Mesothelial cell of epicardium (in vitro differentiated cells): ENCODE data around the gene MAP3K15. TPM values are rescaled to one million over a fixed set of nuclear protein-coding genes. Genes with fewer than 3 reads are reported as not detected.

Source experiments
- DNase-seq, 2 experiments: peaks; one replicate each; pipeline ENCODE4 v3.0.0; 2021; ENCODE audit warnings: low spot score in 2 of 2; ENCODE audit not compliant: unreplicated experiment in 2 of 2
- H3K27ac Mint-ChIP-seq: 2 replicates; pipeline ENCODE4 v1.8.0; 2021; ENCODE audit warnings: mixed read lengths
- H3K27me3 Mint-ChIP-seq: 2 replicates; pipeline ENCODE4 v1.8.0; 2021; ENCODE audit warnings: low read depth, mixed read lengths
- H3K36me3 Mint-ChIP-seq: 2 replicates; pipeline ENCODE4 v1.8.0; 2021; ENCODE audit warnings: mixed read lengths
- H3K4me1 Mint-ChIP-seq: 2 replicates; pipeline ENCODE4 v1.8.0; 2021; ENCODE audit warnings: mixed read lengths
- H3K4me3 Mint-ChIP-seq: 2 replicates; pipeline ENCODE4 v1.8.0; 2021; ENCODE audit warnings: mild to moderate bottlenecking, moderate library complexity, mixed read lengths
- H3K9me3 Mint-ChIP-seq: 2 replicates; pipeline ENCODE4 v1.8.0; 2021; ENCODE audit warnings: mixed read lengths
- total RNA-seq: library from RNA; stranded (reverse); gene quantifications from 3 replicates; pipeline ENCODE4 v1.2.1, GENCODE V29; 2021
- TF ChIP-seq, protein P1 (sequence below): fragments of 200-600 bp; sonication (generic); IDR thresholded peaks from one replicate; pipeline ENCODE4 v1.5.0; 2021; ENCODE audit warnings: antibody characterized with exemption; ENCODE audit not compliant: unreplicated experiment

Gene MAP3K15
- total RNA-seq, 1 donor from 2014 or later, result 1.4 TPM

DNA sequence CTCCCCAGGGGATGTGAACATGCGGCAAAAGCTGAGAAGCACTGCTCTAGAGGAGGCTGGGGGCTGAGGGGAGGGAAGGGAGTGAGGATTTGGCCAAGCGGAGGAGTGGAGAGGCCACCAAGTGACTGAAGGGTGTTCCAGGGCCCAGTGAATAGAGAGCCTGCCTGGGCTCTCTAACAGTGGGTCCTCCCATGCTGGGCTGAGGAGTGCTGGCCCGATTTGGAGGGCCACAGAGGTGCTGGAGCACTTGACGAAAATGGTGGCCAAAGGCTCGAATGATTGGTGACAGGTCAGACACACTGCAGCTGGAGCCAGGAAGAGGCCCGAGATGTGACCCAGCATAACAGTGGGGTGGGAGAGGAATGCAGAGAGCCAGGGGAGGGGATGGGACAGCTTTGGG is 37.5 kb upstream of the MAP3K15 start:
- peaks cover 1% of the 10 kb centered on the region for H3K36me3 Mint-ChIP-seq
- H3K27ac Mint-ChIP-seq, result no peak overlapping the region
- no peaks in the 10 kb centered on the region for H3K4me1 Mint-ChIP-seq
- TF ChIP-seq, protein P1, sequence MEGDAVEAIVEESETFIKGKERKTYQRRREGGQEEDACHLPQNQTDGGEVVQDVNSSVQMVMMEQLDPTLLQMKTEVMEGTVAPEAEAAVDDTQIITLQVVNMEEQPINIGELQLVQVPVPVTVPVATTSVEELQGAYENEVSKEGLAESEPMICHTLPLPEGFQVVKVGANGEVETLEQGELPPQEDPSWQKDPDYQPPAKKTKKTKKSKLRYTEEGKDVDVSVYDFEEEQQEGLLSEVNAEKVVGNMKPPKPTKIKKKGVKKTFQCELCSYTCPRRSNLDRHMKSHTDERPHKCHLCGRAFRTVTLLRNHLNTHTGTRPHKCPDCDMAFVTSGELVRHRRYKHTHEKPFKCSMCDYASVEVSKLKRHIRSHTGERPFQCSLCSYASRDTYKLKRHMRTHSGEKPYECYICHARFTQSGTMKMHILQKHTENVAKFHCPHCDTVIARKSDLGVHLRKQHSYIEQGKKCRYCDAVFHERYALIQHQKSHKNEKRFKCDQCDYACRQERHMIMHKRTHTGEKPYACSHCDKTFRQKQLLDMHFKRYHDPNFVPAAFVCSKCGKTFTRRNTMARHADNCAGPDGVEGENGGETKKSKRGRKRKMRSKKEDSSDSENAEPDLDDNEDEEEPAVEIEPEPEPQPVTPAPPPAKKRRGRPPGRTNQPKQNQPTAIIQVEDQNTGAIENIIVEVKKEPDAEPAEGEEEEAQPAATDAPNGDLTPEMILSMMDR, result no peak
- DNase-seq, result no peak
- peaks cover 9% of the 10 kb centered on the region for H3K9me3 Mint-ChIP-seq
- H3K27me3 Mint-ChIP-seq, result no peaks in the 10 kb centered on the region
- no peak overlapping the region for H3K4me3 Mint-ChIP-seq

DNA sequence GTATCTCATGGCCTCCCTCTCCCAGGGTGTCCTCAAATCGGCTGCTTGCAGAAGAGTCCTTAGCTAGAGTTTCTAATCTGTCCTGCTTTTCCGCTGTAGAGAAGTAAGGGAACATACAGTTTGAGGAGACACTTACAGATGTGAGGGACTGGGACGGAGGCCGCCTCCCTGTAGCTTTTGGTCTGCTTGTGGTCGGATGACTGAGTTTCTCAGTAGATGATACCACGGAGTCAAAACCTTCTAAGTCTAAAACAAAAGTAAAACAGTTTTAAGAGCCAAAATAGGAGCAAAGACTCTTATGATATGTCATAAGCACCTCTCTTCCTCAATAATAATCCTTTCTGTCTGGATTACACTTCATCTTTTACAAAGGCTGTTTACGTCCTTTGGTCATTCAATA is 34.5 kb upstream of the MAP3K15 start:
- DNase-seq, result no peak
- TF ChIP-seq, protein P1, result no peak
- Mint-ChIP-seq H3K36me3 (peaks cover 1% of the 10 kb centered on the region), H3K9me3 (peaks cover 13% of the 10 kb centered on the region), H3K4me1 (no peaks in the 10 kb centered on the region), H3K27me3 (no peaks in the 10 kb centered on the region), H3K4me3 (no peak overlapping the region), H3K27ac (no peak overlapping the region)

DNA sequence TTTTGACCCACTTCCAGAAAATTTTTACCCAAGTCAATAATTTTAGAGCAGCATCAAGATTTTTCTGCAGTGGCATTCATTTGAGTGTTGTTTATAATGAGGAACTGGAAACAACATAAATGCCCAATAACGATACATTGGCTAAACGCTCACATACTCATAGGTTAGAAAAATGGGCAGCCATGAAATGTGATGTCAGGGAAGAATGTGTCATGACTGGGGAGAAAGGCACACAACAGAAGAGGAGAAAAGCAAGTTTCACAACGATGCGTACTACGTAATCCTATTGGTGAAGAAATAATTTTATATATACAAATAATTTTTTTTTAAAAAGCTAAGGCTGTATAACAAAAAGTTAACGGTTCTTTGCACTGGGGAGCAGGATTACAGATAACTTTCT is 33.6 kb upstream of the MAP3K15 start:
- H3K36me3 Mint-ChIP-seq, result peaks cover 1% of the 10 kb centered on the region
- no peak overlapping the region for H3K27ac Mint-ChIP-seq
- H3K4me3 Mint-ChIP-seq, result no peak overlapping the region
- H3K9me3 Mint-ChIP-seq, result peaks cover 13% of the 10 kb centered on the region
- TF ChIP-seq, protein P1, result no peak
- no peaks in the 10 kb centered on the region for H3K4me1 Mint-ChIP-seq
- H3K27me3 Mint-ChIP-seq, result no peaks in the 10 kb centered on the region
- DNase-seq, result no peak

DNA sequence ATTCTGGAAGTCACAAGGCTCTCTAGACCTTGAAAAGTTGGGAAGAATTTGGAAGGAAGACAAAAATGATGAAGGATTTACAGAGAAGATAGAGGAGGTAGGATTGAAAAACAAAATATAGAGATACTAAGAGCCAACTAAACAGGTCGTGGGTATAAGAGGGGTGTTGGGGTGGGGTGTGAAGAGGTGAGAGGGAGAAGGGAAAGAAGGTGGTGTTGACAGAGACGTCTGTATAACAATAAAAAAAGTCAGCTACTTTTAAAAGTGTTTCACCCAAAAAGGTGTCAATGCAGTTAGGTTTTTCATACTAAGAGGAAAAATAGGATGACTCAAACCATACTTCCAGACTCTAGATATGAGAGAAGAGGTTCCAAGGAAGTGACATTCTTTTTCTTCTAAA is 33.0 kb upstream of the MAP3K15 start:
- peaks cover 1% of the 10 kb centered on the region for H3K36me3 Mint-ChIP-seq
- peaks cover 14% of the 10 kb centered on the region for H3K9me3 Mint-ChIP-seq
- no peak overlapping the region for H3K4me3 Mint-ChIP-seq
- DNase-seq, result no peak
- no peaks in the 10 kb centered on the region for H3K4me1 Mint-ChIP-seq
- TF ChIP-seq, protein P1, result no peak
- H3K27me3 Mint-ChIP-seq, result no peaks in the 10 kb centered on the region
- H3K27ac Mint-ChIP-seq, result no peak overlapping the region

DNA sequence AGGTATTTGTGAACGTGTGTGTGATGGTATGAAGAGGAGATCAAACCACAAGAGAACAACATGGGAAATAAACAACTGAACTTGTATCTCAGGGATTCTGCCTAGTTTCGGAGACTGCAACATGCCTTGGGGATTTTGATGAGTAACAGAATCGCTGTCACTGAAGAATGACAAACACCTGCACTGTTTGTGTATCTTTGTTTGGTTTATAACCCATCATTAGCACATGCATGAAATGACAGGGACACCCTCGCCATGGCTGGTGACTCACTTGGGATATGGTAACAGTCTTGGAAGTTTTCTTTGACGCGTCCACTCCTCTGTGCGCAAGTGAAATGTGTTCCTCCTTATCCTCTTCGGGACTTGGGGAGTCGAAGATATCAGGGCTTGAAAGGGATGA is 30.3 kb upstream of the MAP3K15 start:
- peaks cover 10% of the 10 kb centered on the region for H3K9me3 Mint-ChIP-seq
- TF ChIP-seq, protein P1, result no peak
- no peak overlapping the region for H3K27ac Mint-ChIP-seq
- no peaks in the 10 kb centered on the region for H3K27me3 Mint-ChIP-seq
- no peaks in the 10 kb centered on the region for H3K4me1 Mint-ChIP-seq
- H3K4me3 Mint-ChIP-seq, result no peak overlapping the region
- peaks cover 7% of the 10 kb centered on the region for H3K36me3 Mint-ChIP-seq
- no peak for DNase-seq

DNA sequence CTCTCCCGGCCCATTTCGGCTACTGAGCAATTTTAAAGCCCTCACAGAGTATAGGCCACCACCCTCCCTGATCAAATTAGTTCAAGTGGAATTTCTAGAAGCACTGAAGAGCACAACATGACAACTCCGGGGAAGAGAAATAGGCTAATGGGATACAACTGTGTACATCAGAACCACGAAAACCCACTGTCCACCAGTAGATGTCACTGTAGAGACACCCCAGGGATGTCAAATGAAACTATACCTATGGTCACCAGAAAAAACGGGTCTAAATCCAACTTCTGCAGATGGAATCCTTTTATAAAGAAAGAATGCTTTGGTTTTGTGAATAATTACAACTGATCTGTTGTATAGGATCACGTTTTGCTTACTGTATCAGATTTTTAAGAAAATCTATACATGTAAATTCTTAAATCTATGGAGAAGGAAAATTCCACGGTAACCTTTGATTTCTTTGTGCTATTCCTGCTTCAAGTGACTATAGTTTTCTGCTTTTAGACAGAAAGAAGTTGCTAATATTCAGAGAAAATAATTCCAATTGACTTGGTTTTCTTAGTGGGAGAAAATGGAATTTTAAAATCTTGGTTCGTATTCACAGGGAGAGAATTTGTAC is 29.5 kb upstream of the MAP3K15 start:
- TF ChIP-seq, protein P1, result peak; percentile 40
- no peaks in the 10 kb centered on the region for H3K4me1 Mint-ChIP-seq
- H3K27me3 Mint-ChIP-seq, result no peaks in the 10 kb centered on the region
- no peak for DNase-seq
- H3K36me3 Mint-ChIP-seq, result peaks cover 7% of the 10 kb centered on the region
- no peak overlapping the region for H3K4me3 Mint-ChIP-seq
- no peak overlapping the region for H3K27ac Mint-ChIP-seq
- H3K9me3 Mint-ChIP-seq, result peaks cover 10% of the 10 kb centered on the region
